Stimulated activated CD4-positive, alpha-beta T cell treated with anti-CD3 and anti-CD28 coated beads, Interleukin-4, amount 100 ng/mL, for 1 hour (primary cell): ENCODE data around the gene KLHL5.
"Not testable (repeated sequence)": the region's sequence is repeated elsewhere in the genome, so short reads cannot be mapped to it uniquely, and the experiment has no call there.

Source experiments
- DNase-seq: peaks from one replicate; pipeline ENCODE4 v3.0.0-alpha.2; 2020

Gene KLHL5

GRCh38 chr4:39104255-39104654 is 42.2 kb downstream of the KLHL5 start:
- no peak for DNase-seq

GRCh38 chr4:39106011-39106410 is 44.0 kb downstream of the KLHL5 start:
- no peak for DNase-seq

DNA sequence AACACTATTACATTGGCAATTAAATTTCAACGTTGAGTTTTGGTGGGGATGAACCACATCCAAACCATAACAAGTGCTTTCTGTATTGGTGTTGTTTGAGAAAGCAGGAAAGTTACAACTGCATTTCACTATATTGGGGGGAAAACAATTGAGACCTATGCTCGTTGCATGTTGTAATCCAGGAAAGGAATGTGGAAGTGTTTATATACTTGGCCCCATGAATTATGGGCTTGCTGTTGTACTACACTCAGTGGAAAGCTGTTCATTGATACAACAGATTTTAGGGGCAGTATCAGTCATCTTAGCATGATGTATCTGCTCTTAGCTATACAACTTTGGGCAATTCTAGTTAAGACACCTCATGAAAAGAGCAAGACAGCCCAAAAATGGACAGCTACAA is 52.4 kb downstream of the KLHL5 start:
- no peak for DNase-seq

DNA sequence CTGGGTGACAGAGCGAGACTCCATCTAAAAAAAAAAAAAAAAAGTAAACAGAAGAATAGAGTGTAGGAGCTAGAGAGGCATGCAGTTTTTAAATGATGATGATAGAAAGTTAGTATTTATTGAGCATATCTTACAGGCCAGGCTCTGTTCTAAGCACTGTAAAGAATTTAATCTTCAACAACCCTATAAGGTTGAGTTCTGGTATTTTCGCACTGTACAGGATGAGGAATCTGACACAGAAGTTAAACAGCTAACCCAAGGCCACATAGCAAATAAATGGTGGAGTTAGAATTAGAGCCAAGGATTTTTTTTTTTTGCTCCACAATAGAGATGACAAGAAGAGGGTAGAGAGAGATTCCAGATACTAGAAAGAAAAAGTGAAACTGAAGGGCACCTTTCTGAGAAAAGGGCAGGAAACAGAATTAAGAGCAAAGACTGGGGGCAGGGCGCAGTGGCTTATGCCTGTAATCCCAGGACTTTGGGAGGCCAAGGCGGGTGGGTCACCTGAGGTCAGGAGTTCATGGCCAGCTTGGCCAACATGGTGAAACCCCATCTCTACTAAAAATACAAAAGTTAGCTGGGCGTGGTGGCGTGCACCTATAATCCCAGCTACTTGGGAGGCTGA is 56.1 kb downstream of the KLHL5 start:
- DNase-seq, result peak; percentile 20

- DNase-seq, result no peak
Measured at GRCh38 chr4:39120418-39120817, 58.4 kb downstream of the KLHL5 start.

DNA sequence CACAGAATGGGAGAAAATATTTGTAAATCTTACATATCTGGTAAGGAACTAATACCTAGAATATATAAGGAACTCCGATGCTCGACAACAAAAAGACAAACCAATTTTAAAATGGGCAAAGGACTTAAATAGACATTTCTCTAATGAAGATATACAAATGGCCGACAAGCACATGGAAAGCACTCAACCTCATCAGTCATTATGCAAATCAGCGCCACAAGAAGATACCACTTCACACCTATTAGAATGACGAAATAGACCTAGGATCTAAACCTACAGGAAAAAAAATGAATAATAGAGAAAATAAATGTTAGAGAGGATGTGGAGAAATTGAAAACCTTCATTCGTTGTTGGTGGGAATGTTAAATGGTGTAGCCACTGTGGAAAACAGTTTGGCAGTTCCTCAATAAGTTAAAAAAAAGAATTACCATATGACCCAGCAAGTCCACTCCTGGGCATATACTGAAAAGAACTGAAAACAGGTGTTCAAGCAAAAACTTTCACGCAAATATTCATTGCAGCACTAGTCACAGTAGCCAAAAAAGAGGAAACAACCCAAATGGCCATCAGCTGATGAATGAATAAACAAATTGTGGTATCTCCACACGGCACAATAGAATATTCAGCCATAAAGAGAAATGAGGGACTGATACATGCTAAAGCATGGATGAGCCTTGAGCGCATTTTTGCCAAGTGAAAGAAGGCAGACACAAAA is 63.0 kb downstream of the KLHL5 start:
- DNase-seq, result no peak

DNA sequence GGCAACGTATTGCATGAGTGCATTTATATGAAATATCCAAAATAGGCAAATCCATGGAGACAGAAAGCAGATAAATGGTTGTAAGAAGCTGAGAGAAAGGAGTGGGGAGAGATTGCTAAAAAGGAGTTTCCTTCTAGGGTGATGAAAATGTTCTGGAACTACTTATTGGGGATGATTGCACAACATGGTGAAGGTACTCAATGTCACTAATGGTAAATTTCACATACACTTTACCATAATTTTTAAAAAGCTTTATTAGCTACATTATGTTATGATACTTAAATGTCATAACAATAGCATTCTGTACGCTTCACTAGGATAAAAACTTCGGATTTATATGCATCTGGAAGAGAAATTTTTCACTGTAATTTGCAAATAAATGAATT is 63.6 kb downstream of the KLHL5 start:
- DNase-seq, result no peak

DNA sequence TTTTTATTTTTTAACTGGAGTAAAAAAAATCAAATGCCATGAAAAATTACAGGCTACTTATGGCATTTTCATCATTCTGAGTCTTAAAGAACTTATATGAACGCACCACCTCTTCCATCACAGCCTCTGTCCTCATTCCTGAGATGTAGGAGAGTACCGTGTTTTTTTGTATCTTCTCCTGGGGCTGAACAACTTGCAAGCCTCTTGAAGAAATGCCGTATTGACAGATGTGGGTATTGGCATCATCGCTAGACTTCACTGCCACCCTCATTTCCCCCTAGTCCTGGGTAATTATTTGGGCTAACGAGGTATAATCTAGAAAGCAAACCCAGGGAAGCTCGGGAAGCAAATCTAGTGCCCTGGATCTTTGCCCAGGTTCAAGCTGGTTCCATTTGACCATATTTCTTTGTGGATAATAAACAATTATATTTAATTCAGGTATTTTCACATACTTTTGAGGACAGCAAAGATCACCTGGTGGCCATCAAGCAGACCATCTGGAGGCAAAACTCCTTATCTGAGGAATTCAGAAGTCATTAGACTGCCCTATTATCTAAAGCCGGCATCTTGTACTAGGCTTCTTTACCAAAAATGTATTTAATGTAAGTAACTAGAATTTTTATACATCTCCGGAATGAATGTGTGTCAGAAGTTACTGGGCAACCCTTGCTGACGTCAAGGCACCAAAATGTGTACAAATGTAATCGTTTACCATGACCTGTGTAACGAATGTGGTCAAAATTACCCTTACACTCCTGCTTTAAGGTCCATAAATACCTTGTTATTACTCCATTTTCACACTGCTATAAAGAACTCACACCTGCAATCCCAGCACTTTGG is 64.4 kb downstream of the KLHL5 start:
- DNase-seq, result no peak

DNA sequence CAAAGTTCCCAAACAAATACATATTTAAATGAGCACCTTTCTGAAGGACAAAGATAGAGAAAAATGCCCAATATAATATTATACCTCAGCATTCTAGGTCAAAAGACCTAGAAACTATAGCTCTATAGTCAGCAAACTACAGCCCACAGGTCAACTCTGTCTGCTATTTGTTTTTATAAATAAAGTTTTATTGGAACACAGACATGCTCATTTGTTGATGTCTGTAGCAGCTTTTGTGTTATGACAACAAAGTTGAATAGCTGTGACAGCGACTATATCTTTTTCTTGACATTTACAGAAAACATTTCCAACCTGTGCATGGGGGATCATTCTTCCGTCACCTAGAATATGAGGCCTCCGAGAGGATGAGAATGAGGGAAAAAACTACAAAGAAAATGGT is 71.6 kb downstream of the KLHL5 start:
- DNase-seq, result no peak

DNA sequence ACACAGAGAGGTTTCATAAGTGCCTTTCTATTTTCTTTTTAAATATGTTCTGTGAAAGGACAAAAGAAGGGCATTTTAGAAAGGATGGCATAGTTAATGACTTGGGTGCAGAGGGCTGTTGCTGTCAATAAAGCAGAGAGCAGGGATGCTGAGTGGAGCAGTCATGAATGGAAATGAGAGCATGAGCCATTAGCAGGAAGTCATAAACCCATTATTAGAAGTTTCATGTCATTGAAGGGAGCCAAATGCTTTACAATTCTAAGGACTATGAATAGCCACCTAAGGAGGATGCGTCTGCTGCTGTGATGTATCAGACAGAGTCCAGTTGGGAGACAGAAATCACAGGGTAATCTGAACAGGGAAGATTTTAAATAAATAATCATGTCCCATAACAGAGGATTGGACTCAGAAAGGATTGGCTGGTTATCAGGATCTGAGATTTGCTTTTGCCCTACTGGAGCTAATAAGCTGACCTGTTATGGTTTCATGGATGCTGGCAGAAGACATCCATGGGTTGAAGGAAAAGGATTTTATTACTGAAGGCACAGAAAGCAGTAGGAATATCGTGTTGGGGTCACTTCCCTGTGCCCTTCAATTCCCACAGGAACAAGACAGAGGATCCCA is 72.8 kb downstream of the KLHL5 start:
- DNase-seq, result no peak

DNA sequence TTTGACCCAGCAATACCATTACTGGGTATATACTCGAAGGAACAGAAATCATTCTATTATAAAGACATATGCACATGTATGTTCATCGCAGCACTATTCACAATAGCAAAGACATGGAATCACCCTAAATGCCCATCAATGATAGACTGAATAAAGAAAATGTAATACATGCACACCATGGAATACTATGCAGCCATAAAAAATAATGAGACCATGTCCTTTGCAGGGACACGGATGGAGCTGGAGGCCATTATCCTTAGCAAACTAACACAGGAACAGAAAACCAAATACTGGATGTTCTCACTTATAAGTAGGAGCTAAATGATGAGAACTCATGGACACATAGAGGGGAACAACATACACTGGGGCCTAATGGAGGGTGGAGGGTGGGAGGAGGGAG is 76.2 kb downstream of the KLHL5 start:
- not testable (repeated sequence) for DNase-seq

DNA sequence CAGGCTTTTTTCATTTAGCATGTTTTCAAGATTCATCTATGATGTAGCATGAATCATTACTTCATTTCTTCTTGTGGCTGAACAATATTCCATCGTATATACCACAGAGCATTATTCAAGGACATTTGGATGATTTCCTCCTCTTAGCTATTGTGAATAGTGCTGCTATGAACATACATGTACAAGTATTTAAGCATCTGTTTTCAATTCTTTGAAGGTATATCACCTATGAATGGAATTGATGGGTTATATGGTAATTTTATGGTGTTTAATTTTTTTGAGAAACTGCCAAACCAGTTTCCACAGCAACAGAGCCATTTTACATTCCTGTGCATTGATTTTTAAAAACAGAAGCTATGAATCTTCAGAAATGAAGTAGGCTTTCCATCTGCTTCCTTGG is 84.2 kb downstream of the KLHL5 start:
- no peak for DNase-seq

DNA sequence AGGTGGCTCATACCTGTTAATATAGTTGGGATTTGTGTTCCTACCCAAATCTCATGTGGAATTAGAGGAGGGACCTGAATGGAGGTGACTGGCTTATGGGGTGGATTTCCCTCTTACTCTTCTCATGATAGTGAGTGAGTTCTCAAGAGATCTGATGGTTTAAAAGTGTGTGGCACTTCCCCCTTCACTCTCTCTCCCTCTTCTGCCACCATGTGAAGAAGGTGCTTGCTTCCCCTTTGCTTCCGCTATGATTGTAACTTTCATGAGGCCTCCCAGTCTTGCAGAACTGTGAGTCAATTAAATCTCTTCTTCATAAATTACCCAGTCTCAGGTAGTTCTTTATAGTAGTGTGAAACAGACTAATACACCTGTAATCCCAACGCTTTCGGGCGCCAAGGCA is 92.0 kb downstream of the KLHL5 start:
- DNase-seq, result no peak

DNA sequence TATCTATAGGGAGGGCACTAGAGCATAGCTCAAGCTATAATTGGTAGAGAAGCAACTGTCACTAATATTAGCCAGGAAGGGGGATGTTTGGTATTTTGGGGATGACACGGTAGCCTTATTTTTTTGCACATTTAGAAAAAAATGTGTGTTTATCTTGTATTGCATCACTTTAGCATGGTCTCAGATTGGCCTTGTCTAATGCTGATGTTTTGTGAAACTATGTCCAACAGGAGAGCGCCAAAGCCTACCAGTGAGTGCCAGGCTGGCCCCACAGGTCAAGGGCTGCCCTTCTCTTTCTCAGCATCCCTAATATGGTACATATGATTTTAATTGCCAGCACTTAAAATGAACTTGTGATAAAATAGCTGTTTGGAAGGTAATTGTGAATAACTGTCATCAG is 95.5 kb downstream of the KLHL5 start:
- no peak for DNase-seq

- DNase-seq, result no peak
Measured at GRCh38 chr4:39166177-39166576, 104.1 kb downstream of the KLHL5 start.

GRCh38 chr4:39166669-39167068 is 104.6 kb downstream of the KLHL5 start:
- no peak for DNase-seq

DNA sequence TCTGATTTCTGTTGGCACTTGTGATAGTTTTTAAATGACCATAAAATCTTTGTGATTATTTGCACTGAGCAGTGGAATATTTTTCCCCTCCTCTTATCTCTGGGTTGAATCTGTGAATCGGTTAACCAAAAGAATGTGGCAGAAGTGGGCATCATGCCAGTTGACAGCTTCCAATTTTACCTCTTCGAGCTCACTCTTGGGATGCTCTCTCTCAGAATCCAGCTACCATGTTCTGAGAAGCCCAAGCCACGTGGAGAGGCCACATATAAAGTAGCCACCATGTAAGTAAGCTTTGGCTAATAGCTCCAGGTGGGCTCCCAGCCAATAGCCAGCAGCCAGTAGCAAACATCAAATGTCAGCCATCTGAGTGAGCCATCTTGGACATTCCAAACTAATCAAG is 107.4 kb downstream of the KLHL5 start:
- no peak for DNase-seq

GRCh38 chr4:39170301-39170700 is 108.3 kb downstream of the KLHL5 start:
- no peak for DNase-seq
